NCI-H2107 treated with DMSO at 0.1 percent for 48 hours (cell line): Measurements from ENCODE around the gene MRTFA.
"Not testable (repeated sequence)": the region's sequence is repeated elsewhere in the genome, so short reads cannot be mapped to it uniquely, and the experiment has no call there.

Experiments
- DNase-seq: peaks from one replicate; lab custom pipeline; 2025; ENCODE audit not compliant: unreplicated experiment; lab: John Stamatoyannopoulos, UW

MRTFA gene

GRCh38 chr22:40403141-40403540 lies 233.4 kb downstream of the MRTFA start:
- no peak for DNase-seq

- DNase-seq: no peak
Measured at GRCh38 chr22:40401981-40402406, 234.5 kb downstream of the MRTFA start.

- DNase-seq: no peak
Measured at GRCh38 chr22:40401532-40401931, 235.0 kb downstream of the MRTFA start.

- DNase-seq: no peak
Measured at GRCh38 chr22:40400159-40400558, 236.4 kb downstream of the MRTFA start.

- DNase-seq: no peak
Measured at GRCh38 chr22:40399621-40400020, 236.9 kb downstream of the MRTFA start.

- no peak for DNase-seq
Measured at GRCh38 chr22:40397396-40397795, 239.1 kb downstream of the MRTFA start.

- DNase-seq: no peak
Measured at GRCh38 chr22:40396882-40397281, 239.6 kb downstream of the MRTFA start.

GRCh38 chr22:40395607-40396006 lies 240.9 kb downstream of the MRTFA start:
- no peak for DNase-seq

- no peak for DNase-seq
Measured at GRCh38 chr22:40394607-40395006, 241.9 kb downstream of the MRTFA start.

- no peak for DNase-seq
Measured at GRCh38 chr22:40392618-40393017, 243.9 kb downstream of the MRTFA start.

- no peak for DNase-seq
Measured at GRCh38 chr22:40391417-40391816, 245.1 kb downstream of the MRTFA start.

- DNase-seq: no peak
Measured at GRCh38 chr22:40388231-40388630, 248.3 kb downstream of the MRTFA start.

- DNase-seq: no peak
Measured at GRCh38 chr22:40387746-40388145, 248.8 kb downstream of the MRTFA start.

GRCh38 chr22:40385036-40385782 lies 251.3 kb downstream of the MRTFA start:
- no peak for DNase-seq

GRCh38 chr22:40383905-40384304 lies 252.6 kb downstream of the MRTFA start:
- DNase-seq: no peak

- DNase-seq: no peak
Measured at GRCh38 chr22:40381461-40381860, 255.1 kb downstream of the MRTFA start.

GRCh38 chr22:40378448-40378847 lies 258.1 kb downstream of the MRTFA start:
- not testable (repeated sequence) for DNase-seq

- DNase-seq: no peak
Measured at GRCh38 chr22:40377931-40378330, 258.6 kb downstream of the MRTFA start.

GRCh38 chr22:40376149-40376548 lies 260.4 kb downstream of the MRTFA start:
- DNase-seq: no peak

GRCh38 chr22:40374567-40374966 lies 262.0 kb downstream of the MRTFA start:
- no peak for DNase-seq

GRCh38 chr22:40368836-40369235 lies 267.7 kb downstream of the MRTFA start:
- DNase-seq: no peak

- DNase-seq: peak; percentile 37
Measured at GRCh38 chr22:40368016-40368415, 268.5 kb downstream of the MRTFA start.

GRCh38 chr22:40367342-40367741 lies 269.2 kb downstream of the MRTFA start:
- no peak for DNase-seq
